Dermis blood vessel endothelial cell (primary cell): ENCODE data around the gene SPRED2. TPM values are rescaled to one million over a fixed set of nuclear protein-coding genes. Genes with fewer than 3 reads are reported as not detected.

Experiments used
- DNase-seq: peaks from one replicate; pipeline ENCODE4 v3.0.0; 2010
- total RNA-seq: library from RNA; depleted of rRNA; stranded (reverse); fragments of >200 nt; gene quantifications from 2 replicates; pipeline ENCODE4 v1.2.3, GENCODE V29; 2014

The SPRED2 gene
- total RNA-seq, 1 donor from 2014 or later, result 2.2 TPM

- no peak for DNase-seq
Observed at GRCh38 chr2:65442420-65443020, 10.1 kb upstream of the SPRED2 start.

GRCh38 chr2:65438137-65438899 is 5.9 kb upstream of the SPRED2 start:
- DNase-seq, result no peak

- no peak for DNase-seq
Observed at GRCh38 chr2:65437392-65438135, 5.2 kb upstream of the SPRED2 start.

GRCh38 chr2:65436824-65437221 is 4.4 kb upstream of the SPRED2 start:
- DNase-seq, result no peak

GRCh38 chr2:65436169-65436823 is 3.9 kb upstream of the SPRED2 start:
- DNase-seq, result peak; percentile 53

- peak; percentile 70 for DNase-seq
Observed at GRCh38 chr2:65435625-65436168, 3.3 kb upstream of the SPRED2 start.

- DNase-seq, result no peak
Observed at GRCh38 chr2:65434592-65435241, 2.3 kb upstream of the SPRED2 start.

GRCh38 chr2:65431421-65432226 is 775 bp downstream of the SPRED2 start:
- DNase-seq, result peak; percentile 40

GRCh38 chr2:65430603-65431420 is 1.6 kb downstream of the SPRED2 start:
- DNase-seq, result peak; percentile 27

- DNase-seq, result no peak
Observed at GRCh38 chr2:65429786-65430602, 2.4 kb downstream of the SPRED2 start.

GRCh38 chr2:65427532-65427931 is 4.9 kb downstream of the SPRED2 start:
- no peak for DNase-seq

- no peak for DNase-seq
Observed at GRCh38 chr2:65425276-65425675, 7.1 kb downstream of the SPRED2 start.

- no peak for DNase-seq
Observed at GRCh38 chr2:65424391-65424790, 8.0 kb downstream of the SPRED2 start.

GRCh38 chr2:65421432-65421748 is 11.0 kb downstream of the SPRED2 start:
- DNase-seq, result no peak

- peak; percentile 90 for DNase-seq
Observed at GRCh38 chr2:65420712-65421431, 11.5 kb downstream of the SPRED2 start.

- no peak for DNase-seq
Observed at GRCh38 chr2:65417509-65418085, 14.8 kb downstream of the SPRED2 start.

GRCh38 chr2:65416945-65417344 is 15.5 kb downstream of the SPRED2 start:
- no peak for DNase-seq

GRCh38 chr2:65416321-65416720 is 16.1 kb downstream of the SPRED2 start:
- DNase-seq, result no peak

GRCh38 chr2:65415091-65415490 is 17.3 kb downstream of the SPRED2 start:
- no peak for DNase-seq
